Right lobe of liver (tissue), 6 donors: ENCODE measurements around the gene SNX19. TPM values are rescaled to one million over a fixed set of nuclear protein-coding genes. Genes with fewer than 3 reads are reported as not detected.

ENCODE experiments used
- ATAC-seq, 4 donors: fragments of 200-7000 bp; cut with Tn5 transposase; one replicate each; pipeline ENCODE4 v1.9.1; 2020; ENCODE audit warnings: mild to moderate bottlenecking in 4 of 4, moderate library complexity in 4 of 4
- DNase-seq, 3 donors: peaks; one replicate each; pipeline ENCODE4 v3.0.0-alpha.2; 2020
- H3K27ac ChIP-seq, 3 donors: fragments of 200-600 bp; one replicate each; pipeline ENCODE4 v1.8.0; 2022
- H3K27me3 ChIP-seq, 2 donors: fragments of 200-600 bp; one replicate each; pipeline ENCODE4 v1.8.0; 2022
- H3K36me3 ChIP-seq, 4 donors: fragments of 200-600 bp; sonication (generic) in 1 of 4; one replicate each; pipeline versions ENCODE4 v1.5.1 to v1.8.0; 2017 to 2022; ENCODE audit warnings: control low read depth in 1 of 4
- H3K4me1 ChIP-seq, 4 donors: fragments of 200-600 bp; sonication (generic) in 1 of 4; one replicate each; pipeline versions ENCODE4 v1.5.1 to v1.8.0; 2017 to 2022; ENCODE audit warnings: control low read depth in 1 of 4
- H3K4me3 ChIP-seq, 3 donors: fragments of 200-600 bp; one replicate each; pipeline ENCODE4 v1.8.0; 2022
- H3K9me3 ChIP-seq, 4 donors: fragments of 200-600 bp; sonication (generic) in 1 of 4; one replicate each; pipeline versions ENCODE4 v1.5.1 to v1.8.0; 2017 to 2022; ENCODE audit warnings: control low read depth in 1 of 4
- POLR2A ChIP-seq: fragments of 450-650 bp; IDR thresholded peaks from one replicate; pipeline ENCODE4 v1.6.1; 2017; ENCODE audit warnings: antibody characterized with exemption, mild to moderate bottlenecking
- WGBS: methylation state at CpG from one replicate; pipeline ENCODE4 v1.1.6; 2018; ENCODE audit warnings: low coverage, low lambda C conversion rate; ENCODE audit not compliant: insufficient coverage; ENCODE audit errors: missing lambda C conversion rate; 5-methylcytosine and 5-hydroxymethylcytosine counted together
- intact Hi-C, 2 donors: fragments of 100-400 bp; cut with DNase I; formaldehyde crosslinking; loops; one replicate each; pipeline versions ENCODE4 v1.11.2 to v1.14.1; 2022
- total RNA-seq, 6 experiments: library from RNA; depleted of rRNA in 2 of 6; stranded (reverse); fragments of >200 nt in 2 of 6; fragmentation: NEBNext Ultra II Directional in 3 of 6; extraction: Animal tissue kit (Norgen Biotek cat#: 25700) in 3 of 6; gene quantifications; one replicate each; pipeline versions ENCODE4 v1.1.0 to v1.2.4, GENCODE V29; 2016 to 2023
- TF ChIP-seq, protein P1 (sequence below), 4 donors: fragments of 200-600 bp in 3 of 4; fragments of 450-650 bp in 1 of 4; IDR thresholded peaks; one replicate each; pipeline versions ENCODE4 v1.5.1 to v1.8.0; 2016 to 2022; ENCODE audit warnings: antibody characterized with exemption in 4 of 4, mild to moderate bottlenecking in 2 of 4
- donor health status: DM: no; HTN: yes; CAD: no.
- donor health status: DM: no; HTN: no; CAD: no.
- donor health status: DM: no; HTN: no; CAD: no.
- donor health status: DM: no; HTN: yes; CAD: no.
- donor health status: DM: no; HTN: yes; CAD: no.

SNX19 gene
- total RNA-seq, 6 experiments from 2014 or later: 23.3 to 74.4 (median 32.7) TPM

- Histone ChIP-seq H3K36me3 (peaks cover 0 to 89% (median 50%) of the 10 kb centered on the region in 4 donors), H3K27ac (no peak overlapping the region), H3K27me3 (no peaks in the 10 kb centered on the region), H3K4me1 (no peaks in the 10 kb centered on the region), H3K4me3 (no peak overlapping the region), H3K9me3 (no peaks in the 10 kb centered on the region)
- no peak for TF ChIP-seq POLR2A
- TF ChIP-seq, protein P1, sequence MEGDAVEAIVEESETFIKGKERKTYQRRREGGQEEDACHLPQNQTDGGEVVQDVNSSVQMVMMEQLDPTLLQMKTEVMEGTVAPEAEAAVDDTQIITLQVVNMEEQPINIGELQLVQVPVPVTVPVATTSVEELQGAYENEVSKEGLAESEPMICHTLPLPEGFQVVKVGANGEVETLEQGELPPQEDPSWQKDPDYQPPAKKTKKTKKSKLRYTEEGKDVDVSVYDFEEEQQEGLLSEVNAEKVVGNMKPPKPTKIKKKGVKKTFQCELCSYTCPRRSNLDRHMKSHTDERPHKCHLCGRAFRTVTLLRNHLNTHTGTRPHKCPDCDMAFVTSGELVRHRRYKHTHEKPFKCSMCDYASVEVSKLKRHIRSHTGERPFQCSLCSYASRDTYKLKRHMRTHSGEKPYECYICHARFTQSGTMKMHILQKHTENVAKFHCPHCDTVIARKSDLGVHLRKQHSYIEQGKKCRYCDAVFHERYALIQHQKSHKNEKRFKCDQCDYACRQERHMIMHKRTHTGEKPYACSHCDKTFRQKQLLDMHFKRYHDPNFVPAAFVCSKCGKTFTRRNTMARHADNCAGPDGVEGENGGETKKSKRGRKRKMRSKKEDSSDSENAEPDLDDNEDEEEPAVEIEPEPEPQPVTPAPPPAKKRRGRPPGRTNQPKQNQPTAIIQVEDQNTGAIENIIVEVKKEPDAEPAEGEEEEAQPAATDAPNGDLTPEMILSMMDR (IDR thresholded peaks at IDR 0.05): no peak
- ATAC-seq (peak in 1 of 4 donors; percentile 28), DNase-seq (no peak)
- intact Hi-C loops: no loop called here
- 85% methylated on average over 3 of the region's 3 CpGs for WGBS
These were observed 10.8 kb downstream of the SNX19 start for GRCh38 chr11:130905512-130905911.

DNA sequence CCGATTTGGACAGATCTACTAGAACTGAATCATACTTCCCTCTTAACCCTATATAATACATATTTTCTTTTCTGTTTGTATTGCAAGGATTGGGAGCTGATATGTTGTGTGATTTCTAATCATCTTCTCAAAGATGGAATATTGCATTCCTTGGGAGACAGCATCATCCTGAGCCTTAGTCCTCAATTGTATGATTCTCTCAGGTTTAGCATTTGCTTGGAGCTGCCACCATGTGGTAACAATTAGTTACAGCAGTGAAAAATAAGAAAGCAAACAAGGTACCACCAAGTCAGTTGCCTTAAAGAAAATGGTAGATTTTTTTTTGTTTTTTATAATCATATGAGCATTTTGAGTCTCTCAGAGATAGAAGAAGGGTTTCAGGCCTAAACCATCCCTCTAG lies 11.9 kb downstream of the SNX19 start:
- DNase-seq (no peak), ATAC-seq (peak in 3 of 4 donors; percentile 42 to 61 (median 52))
- Histone ChIP-seq H3K27ac (no peak overlapping the region), H3K36me3 (peaks cover 0 to 92% (median 54%) of the 10 kb centered on the region in 4 donors), H3K27me3 (no peaks in the 10 kb centered on the region), H3K9me3 (no peaks in the 10 kb centered on the region), H3K4me3 (no peak overlapping the region), H3K4me1 (no peaks in the 10 kb centered on the region)
- no peak for TF ChIP-seq POLR2A
- TF ChIP-seq, protein P1 (IDR thresholded peaks at IDR 0.05): peak in 3 of 4 donors; percentile 37 to 50 (median 40)
- 100% methylated on average over 1 of the region's 1 CpG for whole genome bisulfite sequencing
- intact Hi-C loops: no loop called here

DNA sequence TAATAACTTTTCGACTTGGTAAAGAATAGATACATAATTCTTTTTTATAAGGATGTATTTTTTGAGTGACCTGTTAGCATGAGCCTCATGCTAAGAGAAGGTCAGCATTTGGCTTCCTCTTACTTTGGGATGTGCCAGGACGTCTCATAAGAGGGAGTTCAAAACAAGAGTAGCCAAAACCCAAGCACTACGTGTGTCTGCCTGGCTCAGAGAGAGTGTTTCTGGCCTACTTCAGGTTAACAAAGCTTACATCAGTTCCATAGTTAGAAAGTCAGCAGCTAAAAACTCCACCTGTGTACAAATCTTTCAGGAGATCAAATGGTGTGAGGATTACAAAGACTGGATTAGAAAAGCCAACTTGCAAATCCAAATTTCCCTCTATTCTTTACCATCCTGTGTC lies 13.9 kb downstream of the SNX19 start:
- Histone ChIP-seq H3K27ac (no peak overlapping the region), H3K4me1 (peaks cover 0 to 12% (median 2%) of the 10 kb centered on the region in 4 donors), H3K9me3 (no peaks in the 10 kb centered on the region), H3K4me3 (no peak overlapping the region), H3K36me3 (peaks cover 0 to 83% (median 48%) of the 10 kb centered on the region in 4 donors), H3K27me3 (no peaks in the 10 kb centered on the region)
- DNase-seq (no peak), ATAC-seq (no peak)
- no peak for TF ChIP-seq POLR2A
- TF ChIP-seq, protein P1 (IDR thresholded peaks at IDR 0.05): no peak
- intact Hi-C loops: no loop called here
- WGBS: 79% methylated on average over 3 of the region's 3 CpGs

DNA sequence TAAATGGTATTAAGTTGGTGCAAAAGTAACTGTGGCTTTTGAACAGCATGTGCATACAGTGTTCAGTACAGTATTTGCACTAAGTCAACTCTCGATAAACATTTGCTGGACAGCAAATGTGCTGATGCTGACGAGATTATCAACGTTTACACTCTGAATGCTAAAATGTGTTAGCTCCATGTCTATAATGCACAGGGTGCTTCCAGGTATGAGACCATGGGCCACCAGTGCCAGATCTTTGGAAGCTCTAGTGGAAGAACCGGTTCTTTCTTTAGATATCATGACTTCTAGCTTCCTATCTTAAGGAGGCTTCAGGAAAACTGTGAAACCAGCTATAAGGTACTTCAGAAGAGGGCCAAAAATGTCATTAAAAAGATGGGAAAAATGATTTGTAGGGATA lies 17.2 kb downstream of the SNX19 start:
- WGBS: 63% methylated on average over 4 of the region's 4 CpGs
- no peak overlapping the region for H3K4me3 ChIP-seq
- peak overlapping the region in 2 of 3 donors; percentile 75 to 87 for H3K27ac ChIP-seq
- no peak for ATAC-seq
- no peaks in the 10 kb centered on the region for H3K27me3 ChIP-seq
- no peak for TF ChIP-seq POLR2A
- TF ChIP-seq, protein P1 (IDR thresholded peaks at IDR 0.05): no peak
- DNase-seq: no peak
- intact Hi-C loops: no loop called here
- no peaks in the 10 kb centered on the region for H3K9me3 ChIP-seq
- H3K4me1 ChIP-seq: peaks cover 0 to 15% (median 5%) of the 10 kb centered on the region in 4 donors
- H3K36me3 ChIP-seq: peaks cover 0 to 60% (median 32%) of the 10 kb centered on the region in 4 donors
